Measurements from ENCODE around the gene SLC43A2.

- TF ChIP-seq SUPT20H (IDR thresholded peaks at IDR 0.05; ENCODE audit: borderline replicate concordance, control insufficient read depth, low read depth, low read length) (no peak), EP300 (IDR thresholded peaks at IDR 0.05; ENCODE audit: borderline replicate concordance in 1 of 2, control insufficient read depth in 1 of 2, low read depth in 2 of 2, low read length in 2 of 2) (no peak), CBX5 (IDR thresholded peaks at IDR 0.05; ENCODE audit: low read depth) (no peak), IKZF1 (conservative IDR thresholded peaks at IDR 0.05) (no peak), POLR2A (IDR thresholded peaks at IDR 0.05; ENCODE audit: low read depth, low read length) (no peak), CHD2 (IDR thresholded peaks at IDR 0.05; ENCODE audit: borderline replicate concordance, low read depth, low read length) (no peak), TAF1 (IDR thresholded peaks at IDR 0.05; ENCODE audit: borderline replicate concordance, low read depth, low read length) (no peak)
- TF ChIP-seq, protein P1, sequence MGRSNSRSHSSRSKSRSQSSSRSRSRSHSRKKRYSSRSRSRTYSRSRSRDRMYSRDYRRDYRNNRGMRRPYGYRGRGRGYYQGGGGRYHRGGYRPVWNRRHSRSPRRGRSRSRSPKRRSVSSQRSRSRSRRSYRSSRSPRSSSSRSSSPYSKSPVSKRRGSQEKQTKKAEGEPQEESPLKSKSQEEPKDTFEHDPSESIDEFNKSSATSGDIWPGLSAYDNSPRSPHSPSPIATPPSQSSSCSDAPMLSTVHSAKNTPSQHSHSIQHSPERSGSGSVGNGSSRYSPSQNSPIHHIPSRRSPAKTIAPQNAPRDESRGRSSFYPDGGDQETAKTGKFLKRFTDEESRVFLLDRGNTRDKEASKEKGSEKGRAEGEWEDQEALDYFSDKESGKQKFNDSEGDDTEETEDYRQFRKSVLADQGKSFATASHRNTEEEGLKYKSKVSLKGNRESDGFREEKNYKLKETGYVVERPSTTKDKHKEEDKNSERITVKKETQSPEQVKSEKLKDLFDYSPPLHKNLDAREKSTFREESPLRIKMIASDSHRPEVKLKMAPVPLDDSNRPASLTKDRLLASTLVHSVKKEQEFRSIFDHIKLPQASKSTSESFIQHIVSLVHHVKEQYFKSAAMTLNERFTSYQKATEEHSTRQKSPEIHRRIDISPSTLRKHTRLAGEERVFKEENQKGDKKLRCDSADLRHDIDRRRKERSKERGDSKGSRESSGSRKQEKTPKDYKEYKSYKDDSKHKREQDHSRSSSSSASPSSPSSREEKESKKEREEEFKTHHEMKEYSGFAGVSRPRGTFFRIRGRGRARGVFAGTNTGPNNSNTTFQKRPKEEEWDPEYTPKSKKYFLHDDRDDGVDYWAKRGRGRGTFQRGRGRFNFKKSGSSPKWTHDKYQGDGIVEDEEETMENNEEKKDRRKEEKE (IDR thresholded peaks at IDR 0.05) = no peak
These were observed 6.4 kb upstream of the SLC43A2 start for GRCh38 chr17:1634841-1635650.

All from GM12878 (cell line).